WTC11 (cell line): ENCODE data around the gene TXNIP. TPM values are rescaled to one million over a fixed set of nuclear protein-coding genes. Genes with fewer than 3 reads are reported as not detected.

Experiments
- ATAC-seq: fragments of 200-7000 bp; cut with Tn5 transposase; 2 replicates; pipeline ENCODE4 v1.10.0; 2021; ENCODE audit warnings: mild to moderate bottlenecking, moderate library complexity
- CTCF ChIA-PET: fragments of 300-600 bp; sonication (Branson Sonifier 250); formaldehyde crosslinking; loops from one replicate; lab custom pipeline; 2021; ENCODE audit warnings: antibody characterized with exemption; lab: Charles Lee
- POLR2A ChIA-PET: fragments of 350-600 bp; sonication (Branson Sonifier 250); formaldehyde crosslinking; loops from one replicate; lab custom pipeline; 2021; ENCODE audit warnings: antibody characterized with exemption; lab: Charles Lee
- DNase-seq: peaks from one replicate; pipeline ENCODE4 v3.0.0; 2021; ENCODE audit warnings: low spot score
- H3K27ac Mint-ChIP-seq: 2 replicates; pipeline ENCODE4 v1.8.0; 2021; ENCODE audit warnings: mixed read lengths
- H3K27me3 Mint-ChIP-seq: 2 replicates; pipeline ENCODE4 v1.8.0; 2021; ENCODE audit warnings: low read depth, mild to moderate bottlenecking, moderate library complexity, mixed read lengths
- H3K36me3 Mint-ChIP-seq: 2 replicates; pipeline ENCODE4 v1.8.0; 2021; ENCODE audit warnings: mixed read lengths
- H3K4me1 Mint-ChIP-seq: 2 replicates; pipeline ENCODE4 v1.8.0; 2022; ENCODE audit warnings: mixed read lengths
- H3K4me3 Mint-ChIP-seq: 2 replicates; pipeline ENCODE4 v1.8.0; 2021; ENCODE audit warnings: mild to moderate bottlenecking, moderate library complexity, mixed read lengths
- H3K9me3 Mint-ChIP-seq: 2 replicates; pipeline ENCODE4 v1.8.0; 2021; ENCODE audit warnings: mixed read lengths
- ATF1 ChIP-seq: sonication (generic); formaldehyde crosslinking; IDR thresholded peaks from 2 replicates; pipeline ENCODE4 v1.8.1; 2023; ENCODE audit warnings: mild to moderate bottlenecking, moderate library complexity, missing genetic modification reagents
- CREM ChIP-seq: sonication (generic); formaldehyde crosslinking; IDR thresholded peaks from 2 replicates; pipeline ENCODE4 v1.8.1; 2022; ENCODE audit warnings: mild to moderate bottlenecking, missing genetic modification reagents, moderate library complexity
- E2F1 ChIP-seq: sonication (generic); formaldehyde crosslinking; IDR thresholded peaks from 2 replicates; pipeline ENCODE4 v1.8.0; 2022; ENCODE audit warnings: mild to moderate bottlenecking, missing genetic modification reagents
- EMX1 ChIP-seq: fragments of 250-450 bp; sonication (Bioruptor Pico); IDR thresholded peaks from 2 replicates; pipeline ENCODE4 v1.8.0; 2021; ENCODE audit warnings: mild to moderate bottlenecking
- ERG ChIP-seq: fragments of 250-450 bp; sonication (Bioruptor Pico); IDR thresholded peaks from 2 replicates; pipeline ENCODE4 v1.8.0; 2021; ENCODE audit warnings: mild to moderate bottlenecking
- ESRRA ChIP-seq: sonication (generic); formaldehyde crosslinking; IDR thresholded peaks from 2 replicates; pipeline ENCODE4 v1.8.1; 2022; ENCODE audit warnings: mild to moderate bottlenecking, missing genetic modification reagents, borderline replicate concordance
- FOXP1 ChIP-seq: sonication (generic); formaldehyde crosslinking; IDR thresholded peaks from 2 replicates; pipeline ENCODE4 v1.8.0; 2022; ENCODE audit warnings: missing genetic modification reagents, mild to moderate bottlenecking, moderate library complexity, borderline replicate concordance
- HMGXB4 ChIP-seq: sonication (generic); formaldehyde crosslinking; IDR thresholded peaks from 2 replicates; pipeline ENCODE4 v1.8.1; 2023; ENCODE audit warnings: mild to moderate bottlenecking, moderate library complexity, missing genetic modification reagents
- PREB ChIP-seq: sonication (generic); formaldehyde crosslinking; IDR thresholded peaks from 2 replicates; pipeline ENCODE4 v1.8.1; 2022; ENCODE audit warnings: mild to moderate bottlenecking, missing genetic modification reagents, moderate library complexity, borderline replicate concordance
- PRRX2 ChIP-seq: fragments of 250-450 bp; sonication (Bioruptor Pico); IDR thresholded peaks from 2 replicates; pipeline ENCODE4 v1.8.0; 2021; ENCODE audit warnings: mild to moderate bottlenecking
- RORB ChIP-seq: fragments of 250-450 bp; sonication (Bioruptor Pico); IDR thresholded peaks from 2 replicates; pipeline ENCODE4 v1.9.0; 2021; ENCODE audit warnings: mild to moderate bottlenecking
- SMAD4 ChIP-seq: sonication (generic); formaldehyde crosslinking; IDR thresholded peaks from 2 replicates; pipeline ENCODE4 v1.8.0; 2022; ENCODE audit warnings: mild to moderate bottlenecking, missing genetic modification reagents
- STAT6 ChIP-seq: sonication (generic); formaldehyde crosslinking; conservative IDR thresholded peaks from 2 replicates; pipeline ENCODE4 v1.8.1; 2023; ENCODE audit warnings: mild to moderate bottlenecking, low read depth, missing genetic modification reagents, moderate library complexity
- ZNF138 ChIP-seq: sonication (generic); formaldehyde crosslinking; conservative IDR thresholded peaks from 2 replicates; pipeline ENCODE4 v1.8.1; 2022; ENCODE audit warnings: mild to moderate bottlenecking, moderate library complexity, missing genetic modification reagents
- ZNF219 ChIP-seq: sonication (generic); formaldehyde crosslinking; IDR thresholded peaks from 2 replicates; pipeline ENCODE4 v1.8.0; 2023; ENCODE audit warnings: missing genetic modification reagents, mild to moderate bottlenecking, borderline replicate concordance
- ZNF263 ChIP-seq: sonication (generic); formaldehyde crosslinking; IDR thresholded peaks from 2 replicates; pipeline ENCODE4 v1.8.1; 2022; ENCODE audit warnings: low read depth, mild to moderate bottlenecking, moderate library complexity, missing genetic modification reagents
- ZNF396 ChIP-seq: fragments of 250-450 bp; sonication (Bioruptor Pico); IDR thresholded peaks from 2 replicates; pipeline ENCODE4 v1.8.0; 2021; ENCODE audit warnings: mild to moderate bottlenecking, moderate library complexity, borderline replicate concordance
- total RNA-seq: library from RNA; stranded (reverse); gene quantifications from 3 replicates; pipeline ENCODE4 v1.2.3, GENCODE V29; 2021

The TXNIP gene
- total RNA-seq, 1 experiment from 2014 or later: 56.7 TPM

GRCh38 chr1:145952903-145953302, 43.5 kb downstream of the TXNIP start (continued):
- TF ChIP-seq ZNF219 (CRISPR knock-in tag): no peak
- no peak for TF ChIP-seq STAT6 (CRISPR knock-in tag)
- TF ChIP-seq ESRRA: no peak
- TF ChIP-seq CREM: no peak
- no peak for TF ChIP-seq ERG (CRISPR knock-in tag)
- no peak for TF ChIP-seq PRRX2 (CRISPR knock-in tag)
- no peak for TF ChIP-seq ZNF396

GRCh38 chr1:145951526-145951925, 44.9 kb downstream of the TXNIP start:
- Mint-ChIP-seq H3K27ac (no peak overlapping the region), H3K4me1 (peaks cover 19% of the 10 kb centered on the region), H3K36me3 (no peaks in the 10 kb centered on the region), H3K27me3 (peaks cover 38% of the 10 kb centered on the region), H3K9me3 (no peaks in the 10 kb centered on the region), H3K4me3 (no peak overlapping the region)
- CTCF ChIA-PET: interaction anchor here (0.7 to 1.0 kb wide), 2 partner anchors 60 to 106 kb away, joined by 3 to 5 read pairs; partner anchors contain the start of gene NUDT17
- POLR2A ChIA-PET: no interaction called here
- no peak for ATAC-seq
- no peak for DNase-seq
- TF ChIP-seq FOXP1 (CRISPR knock-in tag) (no peak), ERG (CRISPR knock-in tag) (no peak), PREB (CRISPR knock-in tag) (no peak), ZNF263 (CRISPR knock-in tag) (no peak), EMX1 (no peak), ZNF396 (no peak)

GRCh38 chr1:145949219-145949618, 47.2 kb downstream of the TXNIP start:
- DNase-seq: no peak
- no peaks in the 10 kb centered on the region for H3K9me3 Mint-ChIP-seq
- TF ChIP-seq E2F1 (CRISPR knock-in tag): no peak
- no peak for TF ChIP-seq RORB (CRISPR knock-in tag)
- TF ChIP-seq, all 79 proteins: peak for 0
- CTCF ChIA-PET: interaction anchor here (1.8 kb wide), 1 partner anchor 8 kb away, joined by 9 read pairs; the partner anchor contains the start of gene LIX1L
- no peak for ATAC-seq
- H3K4me3 Mint-ChIP-seq: no peak overlapping the region
- POLR2A ChIA-PET: no interaction called here
- H3K27ac Mint-ChIP-seq: no peak overlapping the region
- H3K4me1 Mint-ChIP-seq: peaks cover 19% of the 10 kb centered on the region
- peaks cover 15% of the 10 kb centered on the region for H3K27me3 Mint-ChIP-seq
- H3K36me3 Mint-ChIP-seq: no peaks in the 10 kb centered on the region

- TF ChIP-seq ZNF138 (CRISPR knock-in tag) (no peak), ESRRA (no peak), ATF1 (CRISPR knock-in tag) (no peak), SMAD4 (no peak), PREB (CRISPR knock-in tag) (no peak), HMGXB4 (CRISPR knock-in tag) (no peak)
- ATAC-seq (peak; percentile 93), DNase-seq (no peak)
- Mint-ChIP-seq H3K27ac (no peak overlapping the region), H3K36me3 (no peaks in the 10 kb centered on the region), H3K9me3 (no peaks in the 10 kb centered on the region), H3K4me1 (peaks cover 19% of the 10 kb centered on the region), H3K4me3 (no peak overlapping the region), H3K27me3 (peaks cover 4% of the 10 kb centered on the region)
- CTCF ChIA-PET: interaction anchor here (1.3 kb wide), 1 partner anchor 102 kb away, joined by 3 read pairs; the partner anchor contains the start of gene NUDT17
- POLR2A ChIA-PET: no interaction called here
These were observed 48.8 kb downstream of the TXNIP start for GRCh38 chr1:145947551-145947950.
